ENCODE measurements around the gene C2orf92.
"Not testable (repeated sequence)": the region's sequence is repeated elsewhere in the genome, so short reads cannot be mapped to it uniquely, and the experiment has no call there.

C2orf92 gene

DNA sequence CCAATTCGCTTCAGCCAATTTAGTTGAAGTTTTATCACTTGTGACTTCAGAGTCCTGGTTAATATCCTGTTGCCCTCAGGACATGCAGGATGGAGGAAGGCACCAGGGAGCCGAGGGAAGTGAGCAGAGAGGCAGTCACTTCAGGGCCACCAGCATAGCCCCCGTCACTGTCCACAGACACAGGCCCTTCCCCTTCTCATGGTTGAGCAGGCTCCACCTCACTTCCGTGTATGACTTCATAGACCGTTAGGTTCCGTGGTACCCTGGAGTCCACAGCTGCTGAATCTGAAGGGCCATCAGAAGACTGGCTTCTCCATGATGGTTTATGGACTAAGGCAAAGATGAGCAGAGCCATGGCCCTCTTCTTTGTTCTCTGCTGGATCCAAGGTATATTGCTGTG is at the start of gene C2orf92:
C2orf92 (plus strand) TSS at position 266 of the 400 bp plus-strand sequence; CDS start at position 342, 76 bp downstream.
- no peak for DNase-seq (ENCODE audit: low read depth)

DNA sequence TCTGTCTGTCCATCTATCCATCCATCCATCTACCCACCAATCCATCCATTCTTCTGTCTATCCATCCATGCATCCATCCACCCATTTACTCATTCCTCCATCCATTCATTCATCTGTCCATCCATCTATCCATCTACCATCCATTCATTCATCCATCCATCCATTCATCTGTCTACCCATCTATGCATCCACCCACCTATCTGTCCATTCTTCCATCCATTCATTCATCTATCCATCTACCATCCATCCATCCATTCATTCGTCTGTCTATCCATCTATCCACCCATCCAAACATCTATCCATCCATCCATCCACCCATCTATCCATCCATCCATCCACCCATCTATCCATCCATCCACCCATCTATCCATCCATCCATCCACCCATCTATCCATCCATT is 49.0 kb upstream of the C2orf92 start:
- DNase-seq (ENCODE audit: low read depth) = not testable (repeated sequence)

DNA sequence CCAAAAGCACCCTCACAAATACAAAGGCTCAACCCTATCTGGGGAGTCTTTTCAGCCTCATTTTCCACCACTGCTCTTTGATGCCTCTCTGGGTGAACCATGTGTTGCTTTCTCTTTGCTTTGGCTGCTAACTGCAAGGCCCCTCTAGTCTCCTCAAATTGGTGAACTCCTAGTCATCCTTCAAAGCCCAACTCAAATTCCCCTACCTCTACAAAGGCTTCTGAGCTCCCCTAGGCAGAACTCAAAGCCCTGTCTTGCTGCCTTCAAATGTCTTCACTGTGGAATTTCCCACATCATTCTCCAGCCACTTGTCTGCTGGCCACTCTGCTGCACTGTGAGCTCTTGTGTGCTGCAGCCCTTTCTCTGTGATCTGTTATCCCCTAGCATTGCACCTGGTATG is 46.5 kb upstream of the C2orf92 start:
- not testable (repeated sequence) for DNase-seq (ENCODE audit: low read depth)

DNA sequence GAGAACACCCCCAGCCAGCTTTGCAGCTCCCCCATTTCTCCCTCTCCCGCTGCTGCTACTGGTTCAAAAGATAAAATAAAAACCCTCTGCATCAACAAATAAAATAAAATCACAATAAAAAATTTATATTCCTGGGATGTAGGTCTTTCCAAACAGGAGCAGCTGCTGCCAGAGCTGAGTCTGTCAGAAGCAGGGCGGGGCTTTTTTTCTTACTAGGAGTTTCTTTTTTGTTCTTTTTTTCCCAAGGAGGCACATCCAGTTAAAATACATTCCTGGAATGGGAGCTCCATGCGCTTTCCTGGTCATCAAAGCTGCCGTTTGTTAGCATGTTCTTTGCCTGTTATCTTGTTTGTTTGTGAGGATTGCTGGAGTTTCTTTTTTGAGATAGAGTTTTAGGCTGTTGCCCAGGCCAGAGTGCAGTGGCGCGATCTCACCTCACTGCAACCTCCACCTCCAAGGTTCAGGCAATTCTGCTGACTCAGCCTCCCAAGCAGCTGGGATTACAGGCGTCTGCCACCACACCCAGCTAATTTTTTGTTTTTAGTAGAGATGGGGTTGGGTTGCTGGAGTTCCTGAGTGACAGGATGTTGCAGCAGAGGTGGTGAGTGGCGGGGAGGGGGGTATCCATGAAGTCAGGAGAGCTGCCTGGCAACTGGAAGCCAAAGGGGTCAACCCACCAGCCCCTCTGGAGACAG is 44.0 kb upstream of the C2orf92 start:
- DNase-seq (ENCODE audit: low read depth) = not testable (repeated sequence)

DNA sequence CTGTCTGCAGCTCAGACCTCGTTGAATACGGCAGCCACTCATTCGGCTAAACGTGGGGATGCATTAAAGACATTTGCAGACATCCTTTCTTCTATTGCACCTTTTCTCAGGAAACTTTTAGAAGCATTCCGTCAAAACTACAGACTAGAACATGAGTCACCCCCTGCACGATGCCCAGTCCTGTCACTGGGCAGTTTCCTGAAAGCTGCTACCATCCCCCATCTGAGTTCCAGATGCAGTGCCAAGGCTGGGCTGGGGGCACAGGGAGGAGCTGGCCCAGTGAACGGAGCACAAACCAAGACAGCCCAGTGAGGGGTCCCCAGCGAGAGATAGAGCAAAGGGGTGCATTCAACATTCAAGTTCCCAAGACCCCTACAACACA is 43.5 kb upstream of the C2orf92 start:
- DNase-seq (ENCODE audit: low read depth) = not testable (repeated sequence)

DNA sequence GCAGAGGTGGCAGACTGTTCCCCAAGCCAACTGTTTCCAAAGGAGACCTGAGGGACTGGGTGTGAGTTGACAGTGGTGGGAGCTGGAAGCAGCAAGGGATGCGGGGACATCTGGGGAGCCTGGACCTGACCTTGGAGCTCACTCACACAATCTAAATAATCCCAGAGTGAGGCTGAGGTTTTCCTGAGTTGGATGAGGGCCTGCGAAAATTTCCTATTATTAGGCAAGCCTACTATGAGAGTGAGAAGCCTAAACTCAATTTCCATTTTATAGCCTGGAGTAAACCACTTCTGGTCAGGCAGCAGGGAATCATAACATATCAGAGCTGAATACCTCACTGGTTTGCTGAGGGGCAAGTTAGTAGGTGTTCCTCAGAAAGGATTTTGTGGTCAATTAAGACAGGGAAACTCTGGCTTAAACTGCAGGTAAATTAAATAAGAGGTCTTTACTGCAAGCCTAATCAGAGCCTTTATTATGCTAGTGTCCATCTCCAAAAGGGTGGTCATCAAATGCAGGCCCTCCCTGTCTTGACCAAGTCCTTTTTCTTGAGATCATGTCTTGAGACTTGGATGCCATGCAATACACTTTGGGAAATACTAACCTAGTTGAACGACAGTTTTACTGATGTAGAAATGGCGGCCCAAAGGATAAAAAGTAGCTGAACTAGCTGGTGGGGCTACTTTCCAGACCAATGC is 25.3 kb upstream of the C2orf92 start:
- no peak for DNase-seq (ENCODE audit: low read depth)

DNA sequence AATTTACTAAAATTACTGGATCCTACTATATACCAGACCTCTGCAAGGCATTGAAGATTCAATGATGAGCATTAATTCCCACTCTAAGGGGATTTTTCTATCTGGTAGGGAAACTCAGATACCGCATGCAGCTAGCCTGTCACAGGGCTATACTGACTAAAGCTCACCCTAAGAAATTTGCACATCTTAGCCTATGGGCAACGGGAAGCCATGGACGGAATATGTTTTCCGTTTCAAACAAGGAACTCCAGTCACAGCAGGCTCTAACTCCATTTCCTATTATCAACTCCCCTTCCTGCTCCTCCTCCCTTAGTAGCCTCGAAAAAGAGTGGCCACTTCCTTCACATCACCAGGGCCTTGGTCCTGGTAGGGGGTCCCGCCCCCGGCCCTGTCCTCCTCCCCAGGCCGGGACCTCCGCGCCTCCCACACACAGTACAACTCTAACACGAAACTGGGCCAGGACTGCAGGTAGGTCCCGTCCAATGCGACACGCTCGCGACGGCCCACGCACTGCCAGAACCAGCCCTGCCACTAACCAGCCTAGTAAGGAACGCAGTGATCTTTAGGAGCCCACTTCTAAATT is 24.3 kb upstream of the C2orf92 start:
- DNase-seq (ENCODE audit: low read depth) = no peak

DNA sequence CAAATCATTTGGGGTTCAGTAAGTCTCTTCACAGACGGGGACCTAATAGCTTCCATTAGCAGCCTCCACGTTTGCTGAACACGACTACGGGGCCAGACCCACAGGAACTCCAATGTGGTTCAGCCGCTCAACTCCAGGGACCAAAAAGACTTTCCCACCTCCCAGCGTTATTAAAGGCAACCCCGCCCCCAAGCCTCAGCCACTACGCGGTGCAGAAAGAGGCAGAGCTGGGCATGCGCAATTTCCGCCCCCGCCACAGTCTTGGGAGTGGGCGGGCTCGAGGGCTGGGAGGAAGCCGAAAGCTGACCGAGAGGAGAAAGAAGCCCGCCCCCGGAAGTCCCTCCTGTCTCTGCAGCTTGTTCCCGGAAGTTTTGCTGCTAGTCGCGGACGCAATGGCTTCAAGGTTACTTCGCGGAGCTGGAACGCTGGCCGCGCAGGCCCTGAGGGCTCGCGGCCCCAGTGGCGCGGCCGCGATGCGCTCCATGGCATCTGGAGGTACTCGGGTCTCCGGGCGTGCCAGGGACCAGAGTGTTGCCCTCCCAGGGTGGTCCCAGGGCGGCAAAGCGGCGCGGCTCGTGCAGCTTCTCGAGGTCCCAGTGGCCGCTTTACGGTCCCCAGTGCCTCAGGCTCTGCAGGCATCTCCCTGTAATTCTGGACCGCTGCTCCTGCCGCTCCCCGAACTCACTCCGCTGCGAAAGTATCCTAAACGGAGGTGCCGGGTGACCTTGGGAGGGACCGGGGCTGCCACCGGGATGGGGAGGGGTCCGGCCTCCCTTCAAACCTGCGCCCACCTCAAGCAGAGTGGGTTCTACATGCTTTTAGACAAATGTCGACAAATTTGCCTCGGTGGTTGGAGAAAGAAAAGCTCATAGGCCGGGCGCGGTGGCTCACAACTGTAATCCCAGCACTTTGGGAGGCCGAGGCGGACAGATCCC is 23.6 kb upstream of the C2orf92 start, which contains the start of gene COX5B:
COX5B (plus strand) TSS at position 368 of the 935 bp plus-strand sequence; CDS start at position 393, 25 bp downstream.
- peak; percentile 82 for DNase-seq (ENCODE audit: low read depth)

DNA sequence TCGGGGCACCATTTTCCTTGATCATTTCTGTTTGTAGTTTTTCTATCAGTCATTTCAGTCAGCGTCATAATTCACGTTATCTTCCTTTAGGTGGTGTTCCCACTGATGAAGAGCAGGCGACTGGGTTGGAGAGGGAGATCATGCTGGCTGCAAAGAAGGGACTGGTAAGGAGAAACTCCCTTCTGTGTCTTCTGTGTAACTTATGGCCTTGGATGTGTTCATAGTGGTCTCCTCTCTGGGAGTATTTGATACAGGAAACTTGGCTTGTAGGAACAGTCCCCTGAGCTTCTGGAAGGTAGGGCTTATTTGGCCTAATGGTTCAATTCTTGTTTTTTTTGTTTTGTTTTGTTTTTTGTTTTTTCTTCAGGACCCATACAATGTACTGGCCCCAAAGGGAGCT is 22.5 kb upstream of the C2orf92 start:
- no peak for DNase-seq (ENCODE audit: low read depth)

DNA sequence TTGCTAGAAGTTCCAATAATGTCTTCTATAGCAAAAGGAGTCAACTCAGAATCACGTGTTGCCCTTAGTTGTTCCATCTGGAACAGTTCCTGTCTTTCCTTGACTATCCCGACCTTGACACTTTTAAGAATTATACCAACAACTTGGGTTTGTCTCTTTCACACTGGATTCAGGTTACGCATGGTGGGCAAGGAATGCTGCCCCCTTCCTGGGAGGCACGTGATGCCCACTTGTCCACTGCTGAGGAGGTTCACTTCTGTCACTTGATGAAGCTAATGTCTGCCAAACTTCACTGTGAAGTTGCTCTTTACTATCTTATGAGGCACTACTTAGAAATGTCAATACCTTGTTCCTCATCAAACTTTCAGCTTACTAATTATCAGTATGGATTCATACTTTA is 18.4 kb upstream of the C2orf92 start:
- DNase-seq (ENCODE audit: low read depth) = no peak

DNA sequence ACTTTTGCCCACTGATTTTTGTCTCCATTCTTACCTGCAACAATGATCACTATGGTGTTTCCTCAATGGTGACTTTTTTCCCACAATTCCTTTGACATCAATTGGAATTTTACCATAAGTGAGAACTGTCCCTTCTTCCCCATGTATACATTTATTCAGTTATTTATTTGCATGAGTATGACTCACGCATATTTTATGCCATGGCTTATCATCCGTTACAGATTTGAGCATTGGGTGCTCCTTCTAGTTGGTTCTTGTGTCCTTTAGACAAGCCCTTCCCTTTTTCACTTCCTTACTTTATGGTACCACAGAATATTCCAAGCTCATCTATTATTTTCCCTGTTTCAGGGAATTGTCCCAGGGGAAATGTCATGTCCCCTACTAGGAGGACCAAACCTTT is 16.0 kb upstream of the C2orf92 start:
- no peak for DNase-seq (ENCODE audit: low read depth)

DNA sequence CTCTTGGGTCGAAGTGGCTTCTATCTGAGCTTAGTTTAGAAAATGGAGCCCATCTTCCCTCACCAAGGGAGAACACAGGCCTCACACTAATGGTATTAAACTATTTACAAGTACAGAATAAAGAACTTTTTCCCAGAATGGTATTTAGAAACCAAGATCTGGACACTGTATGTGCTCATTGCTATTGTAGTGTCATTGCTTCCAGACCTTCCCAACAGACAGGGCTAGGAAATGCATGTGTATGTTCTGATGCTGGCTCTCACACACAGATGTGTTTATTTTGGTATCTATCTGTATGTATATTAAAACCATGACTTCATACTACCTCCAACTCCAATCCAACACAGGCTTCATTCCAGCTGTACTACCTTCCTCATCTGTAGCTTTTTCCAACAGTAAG is 15.6 kb upstream of the C2orf92 start:
- DNase-seq (ENCODE audit: low read depth) = no peak

DNA sequence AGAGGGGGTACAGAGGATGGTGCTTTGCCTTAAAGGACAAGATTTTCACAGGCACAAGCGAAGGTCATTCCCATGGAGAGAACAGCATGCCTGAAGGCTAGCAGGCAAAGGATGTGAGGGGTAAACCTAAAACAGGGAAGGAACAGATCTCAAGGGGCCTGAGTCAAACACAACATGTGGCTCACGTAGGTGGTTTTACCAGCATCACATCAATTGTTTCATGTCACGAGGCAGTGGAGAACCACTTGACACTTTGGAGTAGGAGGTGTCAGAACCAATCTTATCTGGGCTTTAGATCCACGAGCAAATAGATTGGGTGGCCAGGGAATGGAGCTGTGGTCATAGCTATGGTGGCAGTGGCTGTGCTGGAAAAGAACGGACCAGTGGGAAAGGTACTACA is 15.2 kb upstream of the C2orf92 start:
- DNase-seq (ENCODE audit: low read depth) = no peak

DNA sequence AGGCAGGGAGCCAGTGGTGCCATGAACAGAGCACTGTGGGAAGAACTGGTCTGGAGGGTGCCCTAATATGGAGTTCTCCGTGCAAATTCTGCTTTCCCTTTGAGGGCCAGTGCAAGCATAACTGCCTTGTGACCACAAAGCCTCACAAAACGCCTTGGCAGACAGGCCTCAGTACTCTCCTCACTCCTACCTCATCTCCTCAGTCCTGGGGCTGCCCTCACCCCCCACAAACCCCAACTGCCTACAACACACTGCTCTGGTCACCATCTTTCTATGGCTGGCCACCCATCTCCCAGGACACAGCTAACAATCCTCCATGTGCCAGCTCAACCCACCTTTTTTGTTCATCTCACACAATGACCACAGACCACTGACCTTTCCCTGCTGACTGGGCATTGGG is 14.7 kb upstream of the C2orf92 start:
- DNase-seq (ENCODE audit: low read depth) = no peak

DNA sequence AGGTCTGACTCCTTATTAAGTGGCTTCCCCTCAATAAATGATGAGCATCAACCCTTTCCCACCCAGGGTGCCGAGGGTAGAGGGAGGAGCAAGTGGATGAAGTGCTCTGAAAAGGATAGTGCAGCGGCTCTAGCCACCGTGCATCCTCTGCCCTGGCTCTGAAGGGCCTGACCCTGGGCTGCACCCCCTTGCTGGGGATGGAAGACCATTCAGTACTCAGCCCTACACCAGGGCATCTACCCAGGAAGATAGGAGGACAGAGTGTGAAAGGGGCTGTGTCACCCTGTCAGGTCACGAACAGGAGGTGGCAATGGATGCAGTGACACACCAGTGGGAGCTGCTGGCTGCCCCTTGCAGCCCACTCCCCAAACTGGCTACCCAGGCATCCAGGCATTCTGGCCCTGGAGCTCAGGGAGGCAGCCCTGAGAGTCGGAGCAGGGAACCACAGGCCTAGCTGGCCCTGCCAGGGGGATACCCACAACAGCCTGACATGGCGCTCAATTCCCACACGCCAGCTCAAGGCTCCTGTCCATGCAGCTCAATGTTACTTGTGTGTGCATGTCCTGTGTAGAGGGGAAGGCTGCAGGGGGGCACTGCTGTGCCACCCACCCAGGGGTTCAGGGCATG is 13.3 kb upstream of the C2orf92 start:
- DNase-seq (ENCODE audit: low read depth) = no peak

DNA sequence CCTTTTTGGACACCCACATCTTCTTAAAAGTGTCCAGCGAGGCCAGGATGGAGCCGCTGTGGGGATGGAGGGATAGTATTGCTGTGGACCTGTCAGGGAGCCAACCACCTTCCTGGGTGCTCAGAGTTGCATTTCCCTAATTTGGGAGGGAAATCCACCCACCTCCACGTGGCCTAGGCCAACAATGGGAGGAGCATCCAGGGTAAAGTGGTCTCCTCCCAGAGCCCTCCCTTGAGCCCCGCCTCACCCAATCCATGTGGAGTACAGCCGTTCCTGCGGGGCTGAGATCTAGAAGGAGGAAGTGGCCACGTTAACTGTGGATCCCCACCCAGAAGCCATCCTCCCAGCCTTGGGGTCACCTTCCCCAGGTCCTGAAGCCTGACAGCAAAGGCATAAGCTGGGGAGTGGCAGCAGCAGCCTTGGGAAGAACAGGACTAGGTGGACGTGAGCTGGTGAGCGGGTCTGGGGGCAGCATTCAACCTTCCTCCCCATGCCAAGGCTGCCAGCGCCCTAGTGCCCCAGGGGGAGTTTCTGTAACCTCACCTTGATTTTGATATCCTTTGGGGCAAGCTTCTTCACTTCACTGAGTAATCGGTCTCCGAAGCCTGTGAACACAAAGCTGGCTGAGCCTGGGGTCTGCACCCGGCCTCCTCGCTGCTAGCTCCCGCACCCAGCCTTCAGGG is 12.5 kb upstream of the C2orf92 start:
- DNase-seq (ENCODE audit: low read depth) = no peak

DNA sequence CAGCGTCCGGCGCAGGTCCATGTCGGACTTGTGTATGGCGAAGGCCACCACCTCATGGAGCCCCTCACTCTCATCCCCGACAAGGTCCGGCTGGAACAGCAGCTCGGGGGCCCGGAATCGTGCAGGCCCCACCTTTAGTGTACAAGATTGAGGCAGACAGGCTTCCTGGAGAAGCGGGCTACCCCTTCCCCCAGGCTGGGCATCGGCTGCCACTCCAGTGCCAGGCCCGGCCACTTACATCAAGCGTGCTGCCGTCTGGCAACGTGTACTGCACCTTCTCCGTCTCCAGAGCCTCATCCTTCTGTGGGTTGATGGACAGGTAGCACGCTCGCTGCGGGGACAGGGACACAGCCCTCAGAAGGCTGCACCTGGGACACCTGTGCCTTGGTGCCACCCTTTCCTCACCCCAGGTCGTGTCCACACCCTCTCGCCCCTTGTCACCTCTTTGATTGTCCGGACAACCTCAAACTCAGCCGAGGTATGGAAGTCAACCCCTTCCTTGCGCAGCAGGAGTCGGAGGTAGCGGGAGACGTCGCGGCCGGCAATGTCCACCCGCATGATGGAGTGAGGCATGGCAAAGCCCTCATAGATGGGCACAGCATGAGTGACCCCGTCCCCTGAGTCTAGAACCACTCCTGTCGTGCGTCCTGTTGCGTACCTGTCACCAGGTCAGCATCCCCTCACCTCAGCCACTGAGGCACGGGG is 11.4 kb upstream of the C2orf92 start:
- no peak for DNase-seq (ENCODE audit: low read depth)

DNA sequence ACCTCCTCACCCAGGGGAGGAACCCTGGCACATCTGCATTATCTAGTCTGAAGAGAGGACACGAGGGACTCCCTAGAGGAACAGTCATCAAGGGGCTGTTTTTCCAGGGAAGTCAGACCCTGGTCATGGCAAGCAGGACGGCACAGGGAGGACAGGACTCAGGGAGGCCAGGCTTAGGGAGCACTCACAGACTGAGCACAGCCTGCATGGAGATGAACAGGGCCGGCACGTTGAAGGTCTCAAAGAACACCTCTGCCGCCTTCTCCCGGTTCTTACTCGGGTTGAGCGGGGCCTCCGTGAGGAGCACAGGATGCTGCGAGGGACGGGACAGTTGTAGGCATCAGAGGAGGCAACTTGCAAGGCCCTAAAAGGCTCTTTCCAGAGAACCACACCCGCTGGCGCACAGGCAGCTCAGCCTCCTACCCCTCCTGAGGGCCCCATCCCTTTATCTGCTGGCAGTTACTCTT is 10.8 kb upstream of the C2orf92 start:
- no peak for DNase-seq (ENCODE audit: low read depth)

DNA sequence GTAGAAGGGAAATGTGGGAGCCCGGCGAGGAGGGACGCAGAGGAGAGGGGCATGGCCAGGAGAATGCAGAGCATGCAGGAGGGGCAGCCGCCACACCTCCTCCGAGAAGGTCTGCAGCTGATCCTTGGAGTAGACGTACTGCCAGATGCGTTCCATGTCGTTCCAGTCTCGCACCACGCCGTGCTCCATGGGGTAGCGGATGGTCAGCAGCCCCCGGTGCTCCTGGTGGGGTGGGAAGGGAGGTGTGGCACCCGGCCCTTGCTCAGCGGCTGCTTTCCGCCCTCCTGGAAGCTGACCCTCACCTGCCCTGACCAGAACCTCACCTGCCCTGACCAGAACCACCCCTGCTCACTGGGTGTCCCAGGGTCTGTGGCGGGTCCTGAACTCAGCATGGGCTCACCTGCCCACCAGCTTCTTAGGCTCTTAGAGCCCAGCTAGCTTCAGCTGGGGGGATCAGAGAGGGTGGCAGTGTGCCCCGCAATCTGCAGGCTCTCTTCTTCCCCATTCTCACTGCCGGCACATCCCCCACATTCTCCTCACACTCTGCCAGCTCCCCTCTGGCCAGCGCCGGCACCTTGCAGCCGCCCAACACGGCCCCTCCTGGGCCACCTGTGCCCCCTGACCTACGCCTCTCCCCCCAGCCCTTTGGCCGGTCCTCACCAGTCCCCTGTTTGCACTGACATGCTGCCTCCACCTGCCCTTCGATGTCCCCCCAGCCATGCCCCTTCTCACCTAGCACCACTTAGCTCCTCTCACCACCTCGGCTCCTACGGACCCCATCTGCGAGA is 10.1 kb upstream of the C2orf92 start:
- no peak for DNase-seq (ENCODE audit: low read depth)

Data from non-pigmented ciliary epithelial cell (primary cell).